DND-41 (cell line): ENCODE measurements around the gene TMOD4.

Experiments
- CTCF ChIP-seq: IDR thresholded peaks from 2 replicates; pipeline ENCODE4 v1.5.1; 2012; ENCODE audit warnings: borderline replicate concordance, low read length, moderate library complexity, mild to moderate bottlenecking; ENCODE audit not compliant: poor library complexity, severe bottlenecking; ENCODE audit errors: extremely low read depth
- EZH2 ChIP-seq: IDR thresholded peaks from 3 replicates; pipeline ENCODE4 v1.6.1; 2012; ENCODE audit warnings: borderline replicate concordance, low read depth, mild to moderate bottlenecking, moderate library complexity, low read length, inconsistent platforms; ENCODE audit not compliant: severe bottlenecking

- TF ChIP-seq EZH2: no peak
- no peak for TF ChIP-seq CTCF
Measured at GRCh38 chr1:151124763-151125403, 50.9 kb downstream of the TMOD4 start.
